ENCODE measurements around the gene ADCY5.

ADCY5 gene

DNA sequence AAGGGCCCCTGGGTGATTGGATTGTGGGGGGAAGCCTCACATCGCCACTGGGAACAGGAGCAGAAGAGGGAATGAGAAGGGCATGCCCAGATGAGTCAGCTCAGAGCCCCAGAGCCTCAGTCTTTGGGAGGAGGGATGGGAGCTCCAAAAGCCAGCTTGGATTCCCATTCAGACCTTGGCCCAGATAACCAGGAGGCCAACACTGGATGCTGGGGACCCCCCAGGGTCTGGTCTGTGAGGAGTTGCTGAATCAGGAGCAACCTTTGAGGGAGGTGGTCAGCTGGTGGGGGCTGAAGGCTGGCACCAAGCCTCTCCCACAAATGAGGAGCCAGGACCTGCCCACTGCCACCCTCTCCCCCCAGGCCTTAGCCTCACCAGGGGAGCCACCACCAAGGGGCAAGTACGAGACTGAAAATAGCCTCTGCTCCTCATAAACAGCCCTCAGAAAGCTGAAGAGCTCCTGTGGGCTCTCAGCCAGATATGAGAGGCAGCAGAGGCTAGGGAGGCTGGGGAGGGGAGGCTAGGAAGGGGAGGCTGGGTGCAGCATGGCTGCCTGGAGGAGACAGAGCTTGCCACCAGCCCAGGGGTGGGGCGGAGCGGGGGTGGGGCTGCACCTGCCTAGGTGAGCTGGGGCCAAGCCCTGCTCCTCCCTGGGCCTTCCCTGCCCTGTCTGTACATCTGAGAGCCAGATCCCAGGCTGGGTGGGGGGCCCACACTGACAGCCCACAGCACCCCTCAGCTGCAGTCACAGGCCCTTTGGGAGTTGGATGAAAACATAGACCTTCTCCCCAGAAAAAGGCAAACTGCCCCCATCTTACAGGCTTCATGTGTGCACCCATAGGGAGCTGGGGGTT, 147.3 kb downstream of the ADCY5 start:
- DNase-seq (ENCODE audit: low read depth in 2 of 2), result no peak

DNA sequence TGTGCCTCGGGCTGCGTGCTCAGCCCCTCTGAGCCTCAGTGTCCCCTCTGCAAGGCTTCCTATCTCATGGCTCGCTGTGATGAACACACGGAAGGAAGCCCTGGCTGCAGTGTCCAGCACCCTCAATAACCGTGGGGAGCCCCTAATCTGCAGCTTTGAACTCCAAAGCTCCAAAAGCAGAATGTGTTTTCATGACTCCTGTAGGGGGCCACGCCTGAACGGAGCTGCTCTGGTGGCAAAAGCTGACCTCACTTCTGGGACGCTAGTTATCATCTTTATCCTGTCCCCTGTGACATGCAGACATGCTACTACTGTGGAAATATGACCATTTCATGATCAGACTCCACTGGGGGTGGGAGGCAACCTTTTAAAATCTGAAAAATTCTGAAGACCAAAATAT, 148.3 kb downstream of the ADCY5 start:
- DNase-seq (ENCODE audit: low read depth in 2 of 2), result no peak

DNA sequence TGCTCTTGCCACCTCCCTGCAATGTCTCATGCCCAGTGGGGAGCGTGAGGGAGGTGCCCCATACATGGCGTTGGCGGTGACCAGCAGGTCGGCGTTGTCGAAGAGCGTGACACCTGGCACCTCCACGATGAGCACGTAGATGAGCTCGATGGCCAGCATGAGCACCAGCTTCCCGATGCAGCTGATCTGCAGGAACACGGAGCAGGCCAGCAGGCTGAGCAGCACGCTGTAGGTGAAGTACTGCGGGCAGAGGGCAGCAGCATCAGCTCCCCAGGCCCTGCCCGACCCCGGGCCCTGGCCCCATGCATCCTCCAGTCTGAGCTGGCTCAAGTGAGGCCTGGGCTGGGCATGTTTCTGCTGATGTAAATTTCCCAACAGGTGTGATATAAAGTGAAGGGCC, 148.8 kb downstream of the ADCY5 start:
- DNase-seq (ENCODE audit: low read depth in 2 of 2), result no peak

DNA sequence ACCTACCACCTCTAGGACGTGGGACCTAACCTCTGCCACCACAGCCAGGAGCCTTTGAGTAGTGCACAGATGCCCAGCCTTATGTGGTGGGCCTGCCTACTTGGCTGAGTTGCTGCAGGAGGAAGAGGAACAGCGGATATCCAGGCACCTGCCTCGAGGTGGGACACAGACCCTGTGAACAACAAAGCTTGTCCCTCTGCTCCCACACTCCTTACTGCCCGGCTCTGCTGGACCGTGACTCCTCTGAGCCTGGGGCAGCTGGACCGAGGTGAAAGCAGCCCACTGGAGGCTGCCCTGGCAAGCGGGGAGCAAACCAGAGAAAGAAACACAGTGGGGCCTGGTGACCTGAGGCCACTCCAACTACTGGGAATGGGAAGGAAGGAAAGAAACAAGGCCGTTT, 149.3 kb downstream of the ADCY5 start:
- no peak for DNase-seq (ENCODE audit: low read depth in 2 of 2)

GRCh38 chr3:123298903-123299302, 150.0 kb downstream of the ADCY5 start:
- no peak for DNase-seq (ENCODE audit: low read depth in 2 of 2)

- DNase-seq (ENCODE audit: low read depth in 2 of 2), result no peak
These were observed 151.3 kb downstream of the ADCY5 start for GRCh38 chr3:123297627-123297899.

DNA sequence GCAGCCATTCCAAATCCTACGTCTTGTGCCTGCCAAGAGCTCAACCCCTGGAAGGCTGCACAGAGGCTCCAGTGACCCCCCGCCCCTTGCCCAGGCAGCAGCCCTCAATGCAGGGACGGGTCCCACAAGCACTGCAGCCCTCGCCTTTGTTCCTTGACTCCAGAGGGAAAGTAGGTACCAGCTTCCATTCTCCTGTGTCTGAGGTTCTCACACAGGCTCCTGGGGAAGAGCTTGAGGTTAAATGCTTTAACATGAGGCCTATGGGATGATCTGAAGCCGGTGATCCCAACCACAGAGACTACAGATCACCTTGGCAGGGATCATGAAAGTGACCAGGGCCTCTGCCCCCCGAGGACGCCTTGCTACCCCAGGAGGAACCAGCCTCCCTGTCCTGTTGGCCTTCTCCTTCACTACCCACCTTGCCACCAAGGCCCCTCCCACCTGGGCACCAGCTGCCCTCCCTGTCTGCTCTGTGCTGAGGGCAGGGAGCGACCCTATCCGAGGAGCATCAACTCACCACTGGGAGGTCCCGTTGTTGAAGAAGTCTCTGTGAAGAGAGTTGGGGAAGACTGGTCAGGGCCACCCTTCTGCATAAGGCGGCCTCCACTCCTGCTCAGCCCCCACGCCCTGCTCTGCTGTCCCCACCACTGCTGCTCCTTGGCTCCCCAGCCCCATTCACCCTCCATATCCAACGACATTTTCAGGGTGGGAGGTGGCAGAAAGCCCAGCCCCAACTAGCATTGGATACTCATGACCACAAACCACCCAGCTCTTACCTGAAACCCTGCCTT, 151.9 kb downstream of the ADCY5 start:
- DNase-seq (ENCODE audit: low read depth in 2 of 2), result no peak

DNA sequence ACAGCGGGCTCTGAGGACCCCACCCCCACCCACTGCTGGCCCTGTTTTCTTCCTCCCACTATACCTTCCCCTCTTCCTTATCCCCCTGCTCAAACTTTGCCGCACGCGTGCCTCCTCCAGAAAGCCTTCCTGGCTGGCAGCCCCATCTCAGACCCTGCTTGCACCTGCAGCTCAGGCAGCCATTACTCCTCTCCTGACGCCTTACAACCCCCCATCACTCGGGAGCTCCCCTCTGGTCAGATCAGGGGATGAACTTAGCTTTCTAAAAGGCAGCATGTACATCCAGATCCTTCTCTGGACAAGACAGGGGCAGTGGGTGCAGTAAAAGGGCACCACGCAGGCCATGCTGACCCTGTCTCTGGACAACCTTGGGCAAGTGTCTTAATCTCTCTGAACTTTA, 152.6 kb downstream of the ADCY5 start:
- DNase-seq (ENCODE audit: low read depth in 2 of 2), result no peak

GRCh38 chr3:123295901-123296250, 153.0 kb downstream of the ADCY5 start:
- no peak for DNase-seq (ENCODE audit: low read depth in 2 of 2)

DNA sequence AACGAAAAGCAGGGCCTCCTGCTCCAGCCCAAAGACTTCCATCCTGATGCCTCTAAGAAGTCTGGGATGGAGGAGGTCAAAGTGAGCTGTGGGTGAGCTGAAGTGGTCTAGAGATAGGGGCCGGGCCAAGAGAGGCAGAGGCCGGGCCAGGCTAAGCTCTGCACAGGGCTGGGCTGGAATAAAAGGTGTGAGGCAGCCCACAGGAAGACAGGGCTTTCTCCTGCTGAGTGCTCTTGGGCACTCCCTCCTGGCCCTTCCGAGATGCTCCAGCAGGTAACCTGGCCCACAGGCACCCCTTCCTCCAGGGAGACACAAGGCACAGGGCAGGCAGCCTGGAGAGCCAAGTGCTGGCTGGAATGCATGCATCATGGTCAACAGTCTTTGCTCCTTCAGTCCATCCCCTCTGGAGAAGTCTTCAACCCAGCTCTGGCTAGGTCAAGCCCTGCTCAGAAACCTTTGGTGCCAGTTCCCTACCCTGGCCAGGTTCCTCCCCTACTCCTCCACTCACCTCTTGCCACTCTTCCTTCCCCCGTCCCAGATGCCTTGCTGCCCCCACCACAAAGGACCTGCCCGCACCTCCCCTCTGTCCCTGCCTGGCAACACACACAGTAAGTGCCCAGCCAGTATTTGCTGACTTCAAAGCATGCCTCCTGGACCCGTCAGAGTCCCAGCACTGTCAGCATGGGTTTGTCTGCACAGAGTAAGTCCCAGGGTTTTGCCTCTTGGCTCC, 153.6 kb downstream of the ADCY5 start:
- no peak for DNase-seq (ENCODE audit: low read depth in 2 of 2)

- DNase-seq (ENCODE audit: low read depth in 2 of 2), result no peak
These were observed 154.5 kb downstream of the ADCY5 start for GRCh38 chr3:123294296-123294938.

GRCh38 chr3:123292321-123293310, 156.3 kb downstream of the ADCY5 start:
- no peak for DNase-seq (ENCODE audit: low read depth in 2 of 2)

GRCh38 chr3:123291404-123291803, 157.5 kb downstream of the ADCY5 start:
- DNase-seq (ENCODE audit: low read depth in 2 of 2), result no peak

- no peak for DNase-seq (ENCODE audit: low read depth in 2 of 2)
These were observed 157.9 kb downstream of the ADCY5 start for GRCh38 chr3:123290962-123291361.

DNA sequence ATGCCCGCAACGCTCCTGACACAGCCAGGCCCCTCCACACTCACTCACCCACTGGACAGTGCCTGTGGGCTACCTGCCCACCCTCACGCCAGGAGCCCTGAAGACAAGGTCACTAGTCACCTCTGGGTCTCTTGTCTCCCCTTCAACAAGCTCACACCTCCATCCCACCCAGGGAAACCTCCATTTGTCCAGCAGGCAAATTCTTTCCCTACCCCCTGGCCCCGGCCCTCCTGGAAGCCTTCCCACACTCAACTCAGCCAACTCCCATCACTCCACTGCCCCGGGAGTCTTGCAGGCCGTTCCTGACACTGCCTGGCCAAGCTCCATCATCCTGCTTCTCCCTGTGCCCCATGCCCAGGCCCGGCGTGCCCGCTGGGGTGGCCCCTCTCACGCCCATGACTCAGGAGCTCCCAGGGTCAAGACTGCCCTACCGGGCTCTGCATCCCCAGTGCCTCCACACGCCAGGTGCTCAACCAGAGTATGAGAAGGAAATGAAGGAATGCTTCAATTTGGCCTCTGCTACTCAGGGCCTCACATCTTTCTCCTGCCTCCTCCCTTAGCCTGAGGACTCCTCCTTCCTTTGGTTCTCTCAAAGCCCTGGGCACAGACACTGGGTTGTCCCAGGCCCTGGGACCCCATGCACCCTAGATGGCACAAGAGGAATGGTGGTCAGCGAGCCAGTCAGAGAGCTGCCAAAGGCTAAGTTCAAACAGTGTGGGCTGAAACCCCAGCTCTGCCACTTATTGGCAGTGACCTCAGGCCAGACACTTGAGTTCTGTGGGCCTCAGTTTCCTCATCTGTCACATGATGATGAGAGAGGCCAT, 158.6 kb downstream of the ADCY5 start:
- DNase-seq (ENCODE audit: low read depth in 2 of 2), result no peak

DNA sequence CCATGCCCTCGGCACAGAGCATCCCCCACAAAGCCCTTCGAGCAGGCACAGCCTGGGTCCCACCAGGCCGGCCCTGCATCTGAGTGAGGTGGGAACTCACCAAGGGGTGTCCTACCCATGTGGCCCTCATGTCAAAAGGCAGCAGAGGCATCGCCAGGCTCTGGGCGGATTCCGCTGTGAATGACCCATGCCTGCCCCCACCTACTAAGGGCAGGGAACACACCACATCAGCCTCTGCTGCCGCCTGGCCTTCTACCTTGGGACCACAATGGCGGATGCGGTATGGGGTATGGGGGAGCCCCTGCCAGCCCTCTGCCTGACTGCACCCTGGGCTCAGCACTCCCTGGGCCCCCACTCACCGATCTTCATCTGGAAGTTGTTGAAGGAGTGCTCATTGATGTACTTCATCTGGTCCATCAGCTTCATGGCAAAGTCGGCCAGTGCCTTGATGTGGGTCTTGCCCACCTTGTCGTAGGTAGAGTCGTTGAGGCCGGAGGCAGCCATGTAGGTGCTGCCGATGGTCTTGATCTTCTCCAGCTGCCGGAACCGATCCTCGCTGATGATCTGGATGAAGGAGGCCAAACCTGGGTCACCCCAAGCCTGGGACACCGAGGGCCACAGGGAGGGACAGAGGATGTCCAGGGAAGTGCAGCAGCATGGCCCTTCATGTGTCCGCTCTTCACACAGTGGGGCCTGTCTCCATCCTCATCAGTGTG, 159.3 kb downstream of the ADCY5 start:
- no peak for DNase-seq (ENCODE audit: low read depth in 2 of 2)

DNA sequence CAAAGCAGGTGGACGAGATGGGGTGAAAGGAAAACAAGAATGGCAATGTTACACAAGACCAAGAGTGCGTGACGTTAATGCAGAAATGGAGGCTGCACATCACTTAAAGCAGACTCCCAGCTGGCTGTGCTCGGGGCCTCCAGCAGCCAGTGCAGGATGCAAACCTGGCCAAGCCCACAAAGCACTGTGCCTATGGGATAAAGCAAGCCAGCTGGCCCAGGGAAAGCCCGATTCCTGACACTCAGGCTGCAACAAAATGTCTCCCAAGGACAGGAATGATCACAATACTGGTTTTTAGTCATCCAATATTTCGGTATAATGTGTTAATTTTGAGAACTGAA, 161.0 kb downstream of the ADCY5 start:
- DNase-seq (ENCODE audit: low read depth in 2 of 2), result no peak

DNA sequence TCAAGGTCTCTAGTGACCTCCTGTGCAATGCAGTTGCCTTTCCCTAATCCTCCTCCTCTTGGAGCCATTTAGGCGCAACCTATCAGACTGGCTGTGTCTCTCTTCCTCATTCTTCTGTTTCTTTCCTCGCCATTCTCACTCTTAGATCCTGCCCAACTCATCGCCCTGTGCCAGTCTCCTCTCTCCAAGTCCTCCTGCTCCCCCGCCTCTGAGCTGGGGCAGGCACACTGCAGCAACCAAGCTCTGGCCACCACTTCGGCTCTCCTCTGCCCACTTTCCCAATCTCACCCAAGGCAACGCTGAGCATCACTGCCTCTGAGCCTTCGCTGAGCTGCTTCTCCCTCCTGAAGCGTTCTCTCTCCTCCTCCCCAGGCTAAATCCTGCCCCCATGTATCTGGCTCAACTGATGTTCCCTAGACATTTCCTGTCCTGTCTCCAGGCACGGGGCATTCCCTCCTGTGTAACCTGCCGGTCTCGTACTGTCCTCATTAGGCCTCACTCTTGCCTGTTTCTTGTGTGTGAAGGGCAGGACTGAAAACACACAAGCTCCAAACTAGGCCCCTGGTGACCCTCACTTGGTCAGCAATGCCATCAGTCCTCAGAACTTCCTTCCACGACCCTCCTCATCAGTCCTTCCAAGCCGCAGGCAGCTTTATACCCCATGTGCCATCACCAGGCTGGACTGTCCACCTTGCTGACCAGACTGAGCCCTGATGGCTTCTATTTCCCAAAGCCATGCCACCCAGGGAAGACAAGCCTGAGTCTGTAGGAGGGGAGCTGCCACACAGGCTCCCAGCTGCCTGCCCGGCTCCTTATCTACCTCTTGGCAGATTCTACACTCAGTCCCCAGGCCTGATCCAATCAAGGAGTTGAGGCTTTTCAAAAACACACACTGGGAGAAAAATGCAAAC, 161.6 kb downstream of the ADCY5 start:
- no peak for DNase-seq (ENCODE audit: low read depth in 2 of 2)
